ENCODE data around the gene RCC2. TPM values are rescaled to one million over a fixed set of nuclear protein-coding genes. Genes with fewer than 3 reads are reported as not detected.

RCC2 gene
- 10 to 100 TPM; 17.4 to 24.0 (median 21.5) TPM for total RNA-seq

DNA sequence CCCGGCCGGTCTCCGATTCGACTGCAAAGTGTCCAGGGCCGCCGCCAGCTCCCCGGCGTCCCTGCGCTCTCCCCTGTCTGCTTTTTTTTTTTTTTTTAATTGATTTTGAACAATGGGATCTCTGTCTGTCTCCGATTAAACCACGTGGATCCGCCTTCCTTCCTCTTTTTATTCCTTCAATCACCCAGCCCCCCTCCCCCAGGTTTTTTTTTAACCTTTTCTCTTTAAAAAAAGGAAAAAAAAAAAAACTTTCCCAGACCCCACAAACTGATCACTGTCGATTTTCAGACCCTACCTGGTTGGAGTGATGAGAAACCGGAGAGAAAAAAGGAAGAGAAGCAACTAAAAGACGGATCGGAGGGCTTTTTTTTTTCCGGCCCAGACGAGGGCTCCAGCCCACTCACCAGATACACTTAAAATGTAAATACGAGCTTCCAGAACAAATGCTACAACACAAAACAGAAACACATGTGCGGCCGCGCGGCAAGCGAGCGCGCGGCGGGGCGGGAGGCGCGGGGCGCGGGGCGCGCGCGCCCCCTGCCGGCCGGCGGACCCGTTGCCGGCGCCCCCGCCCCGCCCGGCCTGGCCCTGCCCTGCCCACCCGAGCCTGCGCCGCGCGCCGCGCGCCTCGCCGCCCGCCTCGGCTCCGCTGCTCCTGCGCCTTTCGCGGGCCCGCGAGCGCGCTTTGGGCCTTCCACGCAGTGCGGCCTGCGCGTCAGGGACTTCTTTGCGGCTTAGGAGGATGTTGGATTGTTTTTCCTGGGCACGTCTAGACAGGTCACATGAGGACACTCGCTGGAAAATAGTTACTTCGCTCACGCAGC is at the start of gene RCC2:
Gene RCC2, minus strand, starts transcription at position 428 of the 824 bp plus-strand sequence. CDS start 1,163 bp downstream, outside the sequence.
- TF ChIP-seq, protein P1, sequence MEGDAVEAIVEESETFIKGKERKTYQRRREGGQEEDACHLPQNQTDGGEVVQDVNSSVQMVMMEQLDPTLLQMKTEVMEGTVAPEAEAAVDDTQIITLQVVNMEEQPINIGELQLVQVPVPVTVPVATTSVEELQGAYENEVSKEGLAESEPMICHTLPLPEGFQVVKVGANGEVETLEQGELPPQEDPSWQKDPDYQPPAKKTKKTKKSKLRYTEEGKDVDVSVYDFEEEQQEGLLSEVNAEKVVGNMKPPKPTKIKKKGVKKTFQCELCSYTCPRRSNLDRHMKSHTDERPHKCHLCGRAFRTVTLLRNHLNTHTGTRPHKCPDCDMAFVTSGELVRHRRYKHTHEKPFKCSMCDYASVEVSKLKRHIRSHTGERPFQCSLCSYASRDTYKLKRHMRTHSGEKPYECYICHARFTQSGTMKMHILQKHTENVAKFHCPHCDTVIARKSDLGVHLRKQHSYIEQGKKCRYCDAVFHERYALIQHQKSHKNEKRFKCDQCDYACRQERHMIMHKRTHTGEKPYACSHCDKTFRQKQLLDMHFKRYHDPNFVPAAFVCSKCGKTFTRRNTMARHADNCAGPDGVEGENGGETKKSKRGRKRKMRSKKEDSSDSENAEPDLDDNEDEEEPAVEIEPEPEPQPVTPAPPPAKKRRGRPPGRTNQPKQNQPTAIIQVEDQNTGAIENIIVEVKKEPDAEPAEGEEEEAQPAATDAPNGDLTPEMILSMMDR (IDR thresholded peaks at IDR 0.05; ENCODE audit: low read depth): no peak

DNA sequence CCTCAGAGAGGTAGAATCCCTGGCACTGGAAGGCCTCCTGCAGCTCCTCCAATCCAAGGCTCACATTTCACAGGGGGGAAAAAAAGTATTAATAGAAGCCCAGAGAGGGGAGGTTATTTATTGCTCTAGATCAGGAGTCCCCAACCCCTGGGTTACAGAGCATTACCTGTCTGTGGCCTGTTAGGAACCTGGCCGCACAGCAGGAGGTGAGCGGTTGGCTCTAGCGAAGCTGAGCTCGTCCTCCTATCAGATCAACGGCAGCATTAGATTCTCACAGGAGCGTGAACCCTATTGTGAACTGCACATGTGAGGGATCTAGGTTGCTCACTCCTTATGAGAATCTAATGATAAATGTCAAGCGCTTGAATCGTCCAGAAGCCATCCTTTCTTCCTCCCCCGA is 46.8 kb upstream of the RCC2 start:
- TF ChIP-seq, protein P1 (IDR thresholded peaks at IDR 0.05; ENCODE audit: low read depth): no peak

DNA sequence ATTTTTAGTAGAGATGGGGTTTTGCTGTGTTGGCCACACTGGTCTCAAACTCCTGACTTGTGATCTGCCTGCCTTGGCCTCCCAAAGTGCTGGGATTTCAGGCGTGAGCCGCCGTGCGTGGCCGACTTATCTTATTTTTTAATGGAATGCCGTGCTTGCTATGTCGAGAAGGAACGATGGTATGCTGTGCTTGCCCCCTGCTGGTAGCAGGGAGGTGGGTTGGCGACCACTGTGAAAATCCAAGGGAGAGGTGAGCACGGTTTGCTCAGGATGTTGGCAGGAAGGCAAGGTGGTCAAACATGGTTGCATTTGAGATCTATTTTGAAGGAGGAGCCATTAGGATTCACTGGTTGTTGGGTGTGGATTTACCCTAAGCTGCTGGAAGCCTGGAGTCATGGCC is 45.8 kb upstream of the RCC2 start:
- TF ChIP-seq, protein P1 (IDR thresholded peaks at IDR 0.05; ENCODE audit: low read depth): no peak

DNA sequence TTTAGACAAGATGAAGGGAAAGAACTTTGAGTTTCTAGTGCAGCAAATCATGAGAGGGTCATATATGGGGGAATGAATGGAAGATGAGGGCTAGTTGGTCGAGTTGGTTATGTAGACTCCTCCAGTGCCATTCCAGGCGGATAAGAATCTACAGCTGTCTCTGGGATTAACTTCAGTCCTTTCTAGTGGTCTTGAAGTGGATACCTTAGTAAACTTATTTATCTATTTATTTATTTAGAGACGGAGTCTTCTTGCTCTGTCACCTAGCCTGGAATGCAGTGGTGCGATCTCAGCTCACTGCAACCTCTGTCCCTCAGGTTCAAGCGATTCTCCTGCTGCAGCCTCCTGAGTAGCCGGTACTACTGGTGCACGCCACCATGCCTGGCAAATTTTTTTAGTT is 41.4 kb upstream of the RCC2 start:
- TF ChIP-seq, protein P1 (IDR thresholded peaks at IDR 0.05; ENCODE audit: low read depth): no peak

DNA sequence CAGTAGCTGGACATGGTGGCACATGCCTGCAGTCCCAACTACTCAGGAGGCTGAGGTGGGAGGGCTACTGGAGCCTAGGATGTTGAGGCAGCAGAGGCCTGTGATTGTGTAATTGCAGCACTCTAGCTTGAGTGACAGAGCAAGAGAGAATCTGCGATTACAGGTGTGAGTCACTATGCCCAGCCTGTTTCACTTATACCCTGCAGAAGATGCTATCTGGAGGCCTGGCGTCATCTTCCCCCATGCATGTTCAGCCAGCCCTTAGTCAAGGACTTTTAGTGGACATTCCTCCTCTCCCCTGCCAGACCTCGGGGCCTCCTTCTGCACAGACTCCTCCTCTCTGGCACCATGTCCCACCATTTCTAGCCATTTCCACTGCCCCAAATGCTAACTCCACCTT is 36.3 kb upstream of the RCC2 start:
- TF ChIP-seq, protein P1 (IDR thresholded peaks at IDR 0.05; ENCODE audit: low read depth): no peak

DNA sequence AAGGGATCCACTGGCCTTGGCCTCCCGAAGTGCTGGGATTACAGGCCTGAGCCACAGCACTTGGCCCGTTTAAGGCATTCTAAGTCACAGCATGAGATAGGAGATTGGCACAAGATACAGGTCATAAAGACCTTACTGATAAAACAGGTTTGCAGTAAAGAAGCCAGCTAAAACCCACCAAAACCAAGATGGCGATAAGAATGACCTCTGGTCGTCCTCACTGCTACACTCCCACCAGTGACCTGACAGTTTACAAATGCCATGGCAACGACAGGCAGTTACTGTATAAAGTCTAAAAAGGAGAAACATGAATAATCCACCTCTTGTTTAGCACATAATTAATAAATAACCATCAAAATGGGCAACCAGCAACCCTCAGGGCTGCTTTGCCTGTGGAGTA is 33.3 kb upstream of the RCC2 start:
- TF ChIP-seq, protein P1 (IDR thresholded peaks at IDR 0.05; ENCODE audit: low read depth): no peak

DNA sequence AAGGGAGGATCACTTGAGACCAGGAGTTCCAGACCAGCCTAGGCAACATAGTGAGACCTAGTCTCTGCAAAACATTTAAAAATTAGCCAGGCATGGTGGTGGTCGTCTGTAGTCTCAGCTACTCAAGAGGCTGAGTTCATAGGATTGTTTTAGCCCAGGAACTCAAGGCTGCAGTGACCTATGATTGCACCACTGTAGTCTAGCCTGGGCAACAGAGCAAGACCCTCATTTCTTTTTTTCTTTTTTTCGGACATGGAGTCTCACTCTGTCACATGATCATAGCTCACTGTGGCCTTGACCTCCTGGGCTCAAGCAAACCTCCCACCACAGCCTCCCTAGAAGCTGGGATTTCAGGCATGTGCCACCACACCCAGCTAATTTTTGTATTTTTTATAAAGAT is 31.9 kb upstream of the RCC2 start:
- TF ChIP-seq, protein P1 (IDR thresholded peaks at IDR 0.05; ENCODE audit: low read depth): no peak
